Glomerular visceral epithelial cell (primary cell): ENCODE measurements around the gene LRRC37A3.
A peak's percentile ranks its signal among the peaks of the same experiment; 100 is the strongest.
"Not testable (repeated sequence)": the region's sequence is repeated elsewhere in the genome, so short reads cannot be mapped to it uniquely, and the experiment has no call there.

Experiments used
- DNase-seq: peaks from one replicate; pipeline ENCODE4 v3.0.0-alpha.2; 2016; ENCODE audit errors: extremely low spot score

The LRRC37A3 gene

GRCh38 chr17:64926430-64926829 is 7.2 kb upstream of the LRRC37A3 start:
- DNase-seq = not testable (repeated sequence)

DNA sequence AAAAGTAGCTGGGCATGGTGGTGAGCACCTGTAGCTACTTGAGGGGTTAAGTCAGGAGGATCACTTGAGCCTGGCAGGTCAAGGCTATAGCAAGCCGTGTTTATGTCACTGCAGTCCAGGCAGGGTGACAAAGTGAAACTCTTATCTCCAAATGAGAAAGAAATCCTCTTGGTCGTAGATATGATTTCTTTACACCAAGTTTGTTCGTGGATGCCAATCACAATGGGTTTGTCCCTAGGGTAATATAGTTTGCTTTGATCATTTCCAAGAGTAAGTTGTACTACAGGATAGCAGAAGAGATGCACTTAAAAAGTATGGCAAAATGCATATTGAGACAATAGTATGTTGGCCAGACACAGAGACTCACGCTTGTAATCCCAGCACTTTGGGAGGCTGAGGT is 6.0 kb upstream of the LRRC37A3 start:
- not testable (repeated sequence) for DNase-seq

- not testable (repeated sequence) for DNase-seq
Measured at GRCh38 chr17:64923051-64923568, 3.8 kb upstream of the LRRC37A3 start.

- peak; percentile 93 for DNase-seq
Measured at GRCh38 chr17:64920419-64921172, 1.3 kb upstream of the LRRC37A3 start.

DNA sequence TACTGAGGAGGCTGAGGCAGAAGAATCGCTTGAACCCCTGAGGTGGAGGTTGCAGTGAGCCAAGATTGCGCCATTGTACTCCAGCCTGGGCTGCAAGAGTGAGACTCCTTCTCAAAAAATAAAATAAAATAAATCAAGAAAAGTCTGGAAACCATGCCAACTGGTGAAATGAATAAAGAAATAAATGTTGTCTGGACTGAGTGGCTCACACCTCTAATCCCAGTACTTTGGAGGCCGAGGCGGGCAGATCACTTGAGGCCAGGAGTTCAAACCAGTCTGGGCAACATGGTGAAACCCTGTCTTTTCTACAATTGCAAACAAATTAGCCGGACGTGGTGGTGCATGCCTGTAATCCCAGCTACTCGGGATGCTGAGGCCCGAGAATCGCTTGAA is 744 bp upstream of the LRRC37A3 start:
- DNase-seq = no peak

DNA sequence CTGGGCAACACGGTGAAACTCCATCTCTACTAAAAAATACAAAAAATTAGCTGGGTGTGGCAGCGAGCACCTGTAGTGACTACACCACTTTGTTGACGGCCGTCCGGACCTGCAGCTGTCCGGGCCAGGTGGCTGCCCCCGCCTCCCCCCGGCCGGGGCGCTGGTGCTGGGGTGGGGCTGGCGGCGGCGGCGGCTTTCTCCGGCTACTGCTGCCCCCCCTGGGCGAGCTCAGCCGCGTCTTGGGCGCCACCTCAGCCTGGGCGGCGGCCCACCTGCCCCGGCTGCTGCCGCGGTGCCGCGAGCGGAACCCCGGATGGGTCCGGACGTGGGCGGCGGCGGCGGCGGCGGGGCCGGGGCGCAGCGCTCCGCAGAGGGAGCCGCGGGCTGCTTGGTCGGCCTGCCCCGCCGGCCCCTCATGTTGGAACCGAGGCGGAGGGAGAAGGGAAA is 413 bp downstream of the LRRC37A3 start:
- peak; percentile 58 for DNase-seq

DNA sequence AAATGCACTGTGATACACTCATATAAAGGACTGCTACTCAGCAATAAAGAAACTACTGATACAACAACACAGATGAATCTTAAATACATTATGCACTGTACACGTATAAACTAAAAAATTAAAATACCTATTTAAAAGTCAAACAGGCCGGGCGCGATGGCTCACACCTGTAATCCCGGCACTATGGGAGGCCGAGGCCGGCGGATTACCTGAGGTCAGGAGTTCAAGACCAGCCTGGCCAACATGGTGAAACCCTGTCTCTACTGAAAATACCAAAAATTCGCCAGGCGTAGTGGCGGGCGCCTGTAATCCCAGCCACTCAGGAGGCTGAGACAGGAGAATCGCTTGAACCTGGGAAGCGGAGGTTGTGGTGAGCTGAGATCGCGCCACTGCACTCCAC is 1.7 kb downstream of the LRRC37A3 start:
- not testable (repeated sequence) for DNase-seq

DNA sequence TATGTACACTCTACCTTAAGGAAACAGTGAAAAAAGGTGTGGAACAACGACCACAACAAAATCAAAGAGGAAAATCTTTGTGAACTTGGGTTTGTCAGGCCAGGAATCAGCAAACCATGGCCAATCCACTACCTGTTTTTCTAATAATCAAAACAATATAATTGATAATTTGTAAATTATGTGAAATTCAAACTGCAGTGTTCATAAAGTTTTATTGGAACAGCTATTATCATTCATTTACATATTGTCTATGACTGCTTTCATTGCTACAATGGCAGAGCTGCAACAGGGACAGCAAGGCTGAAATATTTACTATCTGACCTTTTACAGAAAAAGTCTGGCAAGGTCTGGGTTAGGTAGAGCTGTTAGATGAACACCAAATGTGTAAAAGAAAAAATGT is 4.0 kb downstream of the LRRC37A3 start:
- DNase-seq = not testable (repeated sequence)

GRCh38 chr17:64910191-64910514 is 9.1 kb downstream of the LRRC37A3 start:
- DNase-seq = not testable (repeated sequence)

GRCh38 chr17:64909511-64910190 is 9.6 kb downstream of the LRRC37A3 start:
- DNase-seq = not testable (repeated sequence)

DNA sequence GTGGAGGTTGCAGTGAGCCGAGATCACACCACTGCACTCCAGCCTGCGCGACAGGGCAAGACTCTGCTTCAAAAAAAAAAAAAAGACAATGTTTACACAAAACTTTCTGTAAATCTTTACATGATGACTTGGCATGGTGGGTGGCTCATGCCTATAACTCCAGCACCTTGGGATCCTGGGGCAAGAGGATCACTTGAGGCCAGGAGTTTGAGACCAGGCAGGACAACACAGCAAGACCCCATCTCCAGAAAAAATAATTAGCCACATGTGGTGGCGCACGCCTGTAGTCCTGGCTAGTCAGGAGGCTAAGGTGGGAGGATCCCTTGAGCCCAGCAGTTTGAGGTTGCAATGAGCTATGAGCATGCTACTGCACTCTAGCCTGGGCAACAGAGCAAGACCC is 15.2 kb downstream of the LRRC37A3 start:
- DNase-seq = not testable (repeated sequence)

DNA sequence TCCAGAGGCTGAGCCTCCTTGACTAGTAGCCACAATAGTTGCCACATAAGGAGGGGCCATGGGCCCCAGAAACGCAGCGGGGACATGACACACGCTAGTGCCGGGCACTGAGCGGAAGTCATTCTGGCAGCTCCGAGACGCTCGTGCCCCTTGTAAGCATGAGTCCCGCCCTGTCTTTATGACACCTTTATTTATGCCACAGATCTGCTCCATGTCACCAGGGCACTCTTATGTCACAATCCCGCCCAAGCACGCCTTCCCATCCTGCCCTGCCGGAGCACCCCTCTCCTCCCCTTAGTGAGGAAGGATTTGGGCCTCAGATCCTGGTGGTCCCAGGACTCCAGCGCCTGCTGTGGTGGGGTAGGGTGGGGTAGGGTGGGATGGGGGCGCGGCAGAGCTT is 22.1 kb downstream of the LRRC37A3 start:
- not testable (repeated sequence) for DNase-seq

- not testable (repeated sequence) for DNase-seq
Measured at GRCh38 chr17:64874210-64874609, 45.1 kb downstream of the LRRC37A3 start.

GRCh38 chr17:64847504-64848466 is 71.5 kb downstream of the LRRC37A3 start:
- DNase-seq = peak; percentile 53

GRCh38 chr17:64846892-64847291 is 72.4 kb downstream of the LRRC37A3 start:
- not testable (repeated sequence) for DNase-seq

- DNase-seq = peak; percentile 16
Measured at GRCh38 chr17:64843918-64844317, 75.4 kb downstream of the LRRC37A3 start.

- DNase-seq = not testable (repeated sequence)
Measured at GRCh38 chr17:64842900-64843299, 76.4 kb downstream of the LRRC37A3 start.

- DNase-seq = not testable (repeated sequence)
Measured at GRCh38 chr17:64840960-64841359, 78.3 kb downstream of the LRRC37A3 start.

GRCh38 chr17:64838513-64838912 is 80.8 kb downstream of the LRRC37A3 start:
- DNase-seq = not testable (repeated sequence)

DNA sequence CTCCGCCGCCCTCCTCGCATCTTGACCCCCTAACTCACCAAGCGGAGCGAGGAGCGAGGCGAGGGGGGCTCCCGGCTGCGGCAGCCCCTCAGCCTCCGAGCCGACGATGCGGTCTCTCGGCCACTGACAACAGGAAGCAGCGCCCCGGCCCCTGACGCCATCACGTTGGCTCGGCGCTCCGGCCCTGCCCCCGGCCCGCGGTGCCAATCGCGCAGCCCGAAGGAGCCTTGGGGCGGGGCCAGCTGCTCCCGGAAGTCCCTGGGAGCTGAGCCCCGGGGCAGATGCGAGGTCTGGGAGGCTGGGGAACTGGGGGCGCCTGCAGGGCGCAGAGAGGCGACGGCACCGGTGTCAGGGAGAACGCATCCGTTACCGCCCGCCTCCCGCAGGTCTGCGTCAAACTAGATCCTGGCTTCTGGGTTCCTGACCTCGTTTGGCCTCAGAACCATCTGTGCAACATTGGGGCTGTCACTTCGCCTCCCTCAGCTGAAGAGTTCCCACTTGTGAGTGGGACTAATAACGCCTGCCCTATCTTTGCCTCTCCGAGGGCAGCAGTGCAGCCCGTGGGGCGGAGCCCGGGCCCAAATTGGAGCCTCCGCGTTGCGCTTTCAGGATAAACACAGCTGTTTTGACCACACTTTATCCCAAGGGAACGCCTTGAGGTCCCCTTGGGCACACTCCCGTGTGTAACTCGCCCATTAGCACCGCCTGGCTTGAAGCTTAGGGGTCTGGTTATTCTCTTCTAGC is 82.1 kb downstream of the LRRC37A3 start:
- peak; percentile 76 for DNase-seq

GRCh38 chr17:64836623-64837017 is 82.7 kb downstream of the LRRC37A3 start:
- DNase-seq = peak; percentile 2
